ENCODE results near the gene ALDOB.

The ALDOB gene

DNA sequence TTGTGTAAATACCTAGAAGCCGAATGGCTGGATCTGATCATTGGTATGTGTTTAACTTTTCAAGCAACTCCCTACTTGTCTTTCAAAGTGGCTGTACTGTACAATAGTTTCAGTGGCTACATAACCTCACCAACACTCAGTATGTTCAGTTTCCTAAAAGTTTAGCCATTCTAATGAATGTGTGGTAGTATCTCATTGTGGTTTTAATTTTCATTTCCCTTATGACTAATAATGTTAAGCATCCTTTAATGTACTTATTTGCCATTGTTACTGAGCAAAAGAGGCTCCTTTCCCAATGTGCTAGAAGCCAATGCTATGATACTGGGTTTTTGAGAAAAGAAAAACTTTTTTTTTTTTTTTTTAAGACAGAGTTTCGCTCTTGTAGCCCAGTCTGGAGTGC, 27.8 kb upstream of the ALDOB start:
- in situ Hi-C loops (cut with MboI; ENCODE audit: low sequenced_read_pairs, unreplicated experiment) = no loop called here
- TF ChIP-seq, protein P1, sequence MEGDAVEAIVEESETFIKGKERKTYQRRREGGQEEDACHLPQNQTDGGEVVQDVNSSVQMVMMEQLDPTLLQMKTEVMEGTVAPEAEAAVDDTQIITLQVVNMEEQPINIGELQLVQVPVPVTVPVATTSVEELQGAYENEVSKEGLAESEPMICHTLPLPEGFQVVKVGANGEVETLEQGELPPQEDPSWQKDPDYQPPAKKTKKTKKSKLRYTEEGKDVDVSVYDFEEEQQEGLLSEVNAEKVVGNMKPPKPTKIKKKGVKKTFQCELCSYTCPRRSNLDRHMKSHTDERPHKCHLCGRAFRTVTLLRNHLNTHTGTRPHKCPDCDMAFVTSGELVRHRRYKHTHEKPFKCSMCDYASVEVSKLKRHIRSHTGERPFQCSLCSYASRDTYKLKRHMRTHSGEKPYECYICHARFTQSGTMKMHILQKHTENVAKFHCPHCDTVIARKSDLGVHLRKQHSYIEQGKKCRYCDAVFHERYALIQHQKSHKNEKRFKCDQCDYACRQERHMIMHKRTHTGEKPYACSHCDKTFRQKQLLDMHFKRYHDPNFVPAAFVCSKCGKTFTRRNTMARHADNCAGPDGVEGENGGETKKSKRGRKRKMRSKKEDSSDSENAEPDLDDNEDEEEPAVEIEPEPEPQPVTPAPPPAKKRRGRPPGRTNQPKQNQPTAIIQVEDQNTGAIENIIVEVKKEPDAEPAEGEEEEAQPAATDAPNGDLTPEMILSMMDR (IDR thresholded peaks at IDR 0.05; ENCODE audit: borderline replicate concordance, control extremely low read depth, extremely low read depth, insufficient read depth, missing control alignments) = no peak
- no peak for DNase-seq (ENCODE audit: low spot score)

GRCh38 chr9:101462558-101462957, 27.0 kb upstream of the ALDOB start:
- no peak for DNase-seq (ENCODE audit: low spot score)
- TF ChIP-seq, protein P1 (IDR thresholded peaks at IDR 0.05; ENCODE audit: borderline replicate concordance, control extremely low read depth, extremely low read depth, insufficient read depth, missing control alignments) = no peak

GRCh38 chr9:101460965-101461364, 25.4 kb upstream of the ALDOB start:
- TF ChIP-seq, protein P1 (IDR thresholded peaks at IDR 0.05; ENCODE audit: borderline replicate concordance, control extremely low read depth, extremely low read depth, insufficient read depth, missing control alignments) = no peak
- in situ Hi-C loops (cut with MboI; ENCODE audit: low sequenced_read_pairs, unreplicated experiment) = no loop called here
- no peak for DNase-seq (ENCODE audit: low spot score)

More at GRCh38 chr9:101462558-101462957, 27.0 kb upstream of the ALDOB start:
- in situ Hi-C loops (cut with MboI; ENCODE audit: low sequenced_read_pairs, unreplicated experiment) = no loop called here

DNA sequence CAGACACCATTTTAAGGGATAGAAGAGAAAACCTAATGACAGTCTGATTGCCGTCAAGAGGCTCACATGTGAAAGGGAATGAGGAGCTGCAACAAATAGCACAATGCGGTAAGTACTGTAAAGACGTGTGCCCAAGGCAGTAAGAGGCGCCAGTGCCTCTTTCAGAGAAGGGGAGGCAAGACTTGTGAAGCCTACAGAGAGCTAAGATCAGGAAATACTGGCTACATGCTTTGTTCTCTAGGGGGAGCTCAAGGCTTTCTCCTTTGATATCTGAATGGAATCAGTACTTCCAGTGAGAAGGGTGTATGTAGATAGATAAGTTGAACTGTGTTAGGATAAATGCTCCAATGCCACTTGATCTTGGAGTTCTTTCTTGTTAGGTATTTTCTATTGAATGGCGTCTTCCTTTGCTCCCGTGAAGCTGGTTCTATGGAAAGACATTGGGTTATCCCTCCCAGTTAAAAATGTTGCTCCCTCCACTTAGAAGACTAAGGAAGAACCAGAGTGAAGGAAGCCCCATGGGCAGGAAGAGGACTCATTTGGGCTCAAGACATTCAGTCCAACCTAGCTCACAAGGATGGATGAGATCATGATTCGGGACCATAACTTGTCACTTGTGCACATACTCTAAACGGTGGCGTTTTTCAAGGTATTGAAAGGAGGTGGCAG, 23.5 kb upstream of the ALDOB start:
- DNase-seq (ENCODE audit: low spot score) = peak; percentile 70
- in situ Hi-C loops (cut with MboI; ENCODE audit: low sequenced_read_pairs, unreplicated experiment) = no loop called here
- TF ChIP-seq, protein P1 (IDR thresholded peaks at IDR 0.05; ENCODE audit: borderline replicate concordance, control extremely low read depth, extremely low read depth, insufficient read depth, missing control alignments) = peak; percentile 48

DNA sequence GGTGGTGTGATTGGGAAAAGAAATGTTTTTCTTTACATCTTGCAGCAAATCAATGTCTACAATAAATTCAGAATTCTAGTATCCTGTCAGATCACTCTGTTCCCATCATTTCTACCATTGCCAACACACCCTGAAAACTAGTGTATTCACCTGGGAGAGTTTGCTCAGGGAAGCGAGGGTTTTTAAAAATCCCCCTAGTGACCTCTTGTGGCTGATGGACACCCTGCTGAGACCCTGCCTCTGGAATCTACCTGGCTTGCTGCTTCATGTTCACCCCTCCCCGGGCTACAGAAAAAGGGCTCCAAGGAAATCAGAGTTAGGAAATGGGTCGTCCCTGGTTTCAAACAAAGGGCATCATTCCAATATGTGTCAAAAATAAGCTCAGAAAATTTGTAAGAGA, 21.4 kb upstream of the ALDOB start:
- no peak for DNase-seq (ENCODE audit: low spot score)
- TF ChIP-seq, protein P1 (IDR thresholded peaks at IDR 0.05; ENCODE audit: borderline replicate concordance, control extremely low read depth, extremely low read depth, insufficient read depth, missing control alignments) = no peak
- in situ Hi-C loops (cut with MboI; ENCODE audit: low sequenced_read_pairs, unreplicated experiment) = no loop called here

- no peak for DNase-seq (ENCODE audit: low spot score)
- TF ChIP-seq, protein P1 (IDR thresholded peaks at IDR 0.05; ENCODE audit: borderline replicate concordance, control extremely low read depth, extremely low read depth, insufficient read depth, missing control alignments) = no peak
- in situ Hi-C loops (cut with MboI; ENCODE audit: low sequenced_read_pairs, unreplicated experiment) = no loop called here
These were observed 20.2 kb upstream of the ALDOB start for GRCh38 chr9:101455656-101456240.
